Smooth muscle cell (in vitro differentiated cells): ENCODE measurements around the gene GRK6. TPM values are rescaled to one million over a fixed set of nuclear protein-coding genes. Genes with fewer than 3 reads are reported as not detected.

ENCODE experiments used
- DNase-seq: peaks from one replicate; lab custom pipeline; 2025; ENCODE audit not compliant: unreplicated experiment; lab: John Stamatoyannopoulos, UW
- H2AFZ ChIP-seq: fragments of 200-600 bp; sonication (generic); 2 replicates; pipeline ENCODE4 v1.6.0; 2016; ENCODE audit warnings: antibody characterized with exemption, low read depth, mild to moderate bottlenecking
- H3F3A ChIP-seq: fragments of 200-600 bp; sonication (generic); 2 replicates; pipeline ENCODE4 v1.6.0; 2017; ENCODE audit warnings: antibody characterized with exemption, low read depth
- H3K27ac ChIP-seq: fragments of 200-600 bp; sonication (generic); 2 replicates; pipeline ENCODE4 v1.5.1; 2016; ENCODE audit warnings: low read depth, mild to moderate bottlenecking
- H3K27me3 ChIP-seq: fragments of 200-600 bp; sonication (generic); 2 replicates; pipeline ENCODE4 v1.6.1; 2016; ENCODE audit warnings: low read depth, mild to moderate bottlenecking
- H3K36me3 ChIP-seq: fragments of 200-600 bp; sonication (generic); 2 replicates; pipeline ENCODE4 v1.5.1; 2016; ENCODE audit warnings: low read depth
- H3K4me1 ChIP-seq: fragments of 200-600 bp; sonication (generic); 2 replicates; pipeline ENCODE4 v1.5.1; 2016; ENCODE audit warnings: low read depth
- H3K4me2 ChIP-seq: fragments of 200-600 bp; sonication (generic); 2 replicates; pipeline ENCODE4 v1.6.0; 2016; ENCODE audit warnings: mild to moderate bottlenecking
- H3K4me3 ChIP-seq: fragments of 200-600 bp; sonication (generic); 2 replicates; pipeline ENCODE4 v1.5.1; 2016; ENCODE audit warnings: mild to moderate bottlenecking
- H3K79me2 ChIP-seq: fragments of 200-600 bp; sonication (generic); 2 replicates; pipeline ENCODE4 v1.6.0; 2016; ENCODE audit warnings: low read depth, mild to moderate bottlenecking
- H3K9ac ChIP-seq: fragments of 200-600 bp; sonication (generic); 2 replicates; pipeline ENCODE4 v1.6.0; 2016; ENCODE audit warnings: low read depth
- H3K9me3 ChIP-seq: fragments of 200-600 bp; sonication (generic); replicated peaks from 2 replicates; pipeline ENCODE4 v1.5.1; 2016; ENCODE audit warnings: low read depth
- H4K20me1 ChIP-seq: fragments of 200-600 bp; sonication (generic); 2 replicates; pipeline ENCODE4 v1.6.0; 2016; ENCODE audit warnings: low read depth
- CTCF ChIP-seq: fragments of 200-600 bp; sonication (generic); IDR thresholded peaks from 2 replicates; pipeline ENCODE4 v1.5.1; 2017; ENCODE audit warnings: borderline replicate concordance, mild to moderate bottlenecking, antibody characterized with exemption; ENCODE audit not compliant: insufficient read depth, poor library complexity, severe bottlenecking
- WGBS: methylation state at CpG from one replicate; pipeline ENCODE4 v1.1.7; 2016; ENCODE audit warnings: low lambda C conversion rate; 5-methylcytosine and 5-hydroxymethylcytosine counted together
- polyA plus RNA-seq: library from polyadenylated mRNA; unstranded; fragments of >200 nt; fragmentation: Nextera tagmentation; extraction: Ambion mirVana; gene quantifications from 2 replicates; pipeline ENCODE4 v1.2.1, GENCODE V29; 2016
- total RNA-seq: library from RNA; depleted of rRNA; stranded (reverse); fragments of >200 nt; gene quantifications from 2 replicates; pipeline ENCODE4 v1.2.3, GENCODE V29; 2014

The GRK6 gene
- total and polyA plus RNA-seq, 2 experiments from 2014 or later = 20.8 to 28.5 TPM

GRCh38 chr5:177440990-177441780 lies 14.7 kb downstream of the GRK6 start:
- Histone ChIP-seq H3K27ac (no peak overlapping the region), H3K9ac (no peak overlapping the region), H3F3A (no peaks in the 10 kb centered on the region), H3K79me2 (no peaks in the 10 kb centered on the region), H3K27me3 (no peaks in the 10 kb centered on the region), H3K4me1 (peaks cover 4% of the 10 kb centered on the region), H3K9me3 (no peaks in the 10 kb centered on the region), H3K4me3 (no peak overlapping the region), H3K36me3 (no peaks in the 10 kb centered on the region), H3K4me2 (no peak overlapping the region), H4K20me1 (no peaks in the 10 kb centered on the region), H2AFZ (no peak overlapping the region)
- WGBS = 92% methylated on average over 20 of the region's 26 CpGs
- TF ChIP-seq CTCF = no peak
- DNase-seq = no peak

- H3K4me1 ChIP-seq = peaks cover 4% of the 10 kb centered on the region
- no peak for DNase-seq
- no peaks in the 10 kb centered on the region for H3F3A ChIP-seq
- no peak overlapping the region for H3K9ac ChIP-seq
- no peak for TF ChIP-seq CTCF
- no peak overlapping the region for H3K27ac ChIP-seq
- H4K20me1 ChIP-seq = no peaks in the 10 kb centered on the region
- no peaks in the 10 kb centered on the region for H3K9me3 ChIP-seq
- no peak overlapping the region for H2AFZ ChIP-seq
- no peak overlapping the region for H3K4me3 ChIP-seq
- no peaks in the 10 kb centered on the region for H3K79me2 ChIP-seq
- WGBS = 97% methylated on average over 20 of the region's 20 CpGs
- no peaks in the 10 kb centered on the region for H3K27me3 ChIP-seq
- H3K36me3 ChIP-seq = no peaks in the 10 kb centered on the region
- no peak overlapping the region for H3K4me2 ChIP-seq
Measured at GRCh38 chr5:177442066-177442826, 15.8 kb downstream of the GRK6 start.

GRCh38 chr5:177443144-177443983 lies 16.9 kb downstream of the GRK6 start:
- H3K4me2 ChIP-seq = no peak overlapping the region
- peaks cover 13% of the 10 kb centered on the region for H3K4me1 ChIP-seq
- no peaks in the 10 kb centered on the region for H3K27me3 ChIP-seq
- H2AFZ ChIP-seq = no peak overlapping the region
- peaks cover 3% of the 10 kb centered on the region for H4K20me1 ChIP-seq
- H3K4me3 ChIP-seq = no peak overlapping the region
- H3K9ac ChIP-seq = no peak overlapping the region
- no peaks in the 10 kb centered on the region for H3K9me3 ChIP-seq
- DNase-seq = no peak
- H3K36me3 ChIP-seq = no peaks in the 10 kb centered on the region
- H3F3A ChIP-seq = peaks cover 5% of the 10 kb centered on the region
- no peak overlapping the region for H3K27ac ChIP-seq
- 96% methylated on average over 15 of the region's 15 CpGs for WGBS
- no peaks in the 10 kb centered on the region for H3K79me2 ChIP-seq
- no peak for TF ChIP-seq CTCF
